B cell (primary cell): Measurements from ENCODE around the gene SLC2A5. TPM values are rescaled to one million over a fixed set of nuclear protein-coding genes. Genes with fewer than 3 reads are reported as not detected.

Experiments
- ATAC-seq: fragments of 200-7000 bp; cut with Tn5 transposase; one replicate; pipeline ENCODE4 v1.10.0; 2021; ENCODE audit warnings: low read depth, mild to moderate bottlenecking, moderate number of reproducible peaks, moderate library complexity
- CTCF ChIA-PET: fragments of 350-600 bp; sonication (Branson Sonifier 250); formaldehyde crosslinking; loops from one replicate; lab custom pipeline; 2021; ENCODE audit warnings: antibody characterized with exemption, inconsistent platforms; lab: Charles Lee
- POLR2A ChIA-PET: fragments of 350-600 bp; sonication (Branson Sonifier 250); formaldehyde crosslinking; loops from one replicate; lab custom pipeline; 2021; ENCODE audit warnings: antibody characterized with exemption; lab: Charles Lee
- DNase-seq: peaks from one replicate; pipeline ENCODE4 v3.0.0; 2013
- H2AFZ ChIP-seq: 2 replicates; pipeline ENCODE4 v1.6.1; 2012; ENCODE audit warnings: mild to moderate bottlenecking, low read depth, low read length; ENCODE audit not compliant: insufficient read depth, poor library complexity, severe bottlenecking
- H3K27ac ChIP-seq, 2 donors: 1 replicate in 1 of 2; 2 replicates in 1 of 2; pipeline ENCODE4 v1.5.1; 2012 to 2013; ENCODE audit warnings: low read length in 2 of 2, mild to moderate bottlenecking in 2 of 2, moderate library complexity in 1 of 2
- H3K27me3 ChIP-seq, 4 experiments: fragments of 200-600 bp in 1 of 4; sonication (generic) in 1 of 4; replicated peaks in 1 of 4; 1 replicate in 2 of 4; 2 replicates in 2 of 4; pipeline versions ENCODE4 v1.6.1 to v1.7.0; 2013 to 2016; ENCODE audit warnings: low read length in 3 of 4, mild to moderate bottlenecking in 2 of 4, mixed read lengths in 1 of 4, moderate library complexity in 1 of 4; ENCODE audit not compliant: insufficient read depth in 4 of 4, control insufficient read depth in 3 of 4; ENCODE audit errors: control extremely low read depth in 1 of 4
- H3K36me3 ChIP-seq, 2 experiments: replicated peaks in 1 of 2; 1 replicate in 1 of 2; 2 replicates in 1 of 2; pipeline versions ENCODE4 v1.6.1 to v1.7.1; 2013; ENCODE audit warnings: low read length in 1 of 2; ENCODE audit not compliant: insufficient read depth in 2 of 2, control insufficient read depth in 1 of 2; ENCODE audit errors: control extremely low read depth in 1 of 2, extremely low read depth in 1 of 2
- H3K4me1 ChIP-seq, 2 donors: fragments of 200-600 bp in 1 of 2; sonication (generic) in 1 of 2; 1 replicate in 1 of 2; 2 replicates in 1 of 2; pipeline versions ENCODE4 v1.5.1 to v1.6.1; 2013 to 2017; ENCODE audit warnings: low read length in 2 of 2; ENCODE audit not compliant: control insufficient read depth in 2 of 2, insufficient read depth in 2 of 2
- H3K4me2 ChIP-seq: replicated peaks from 2 replicates; pipeline ENCODE3; 2012; ENCODE audit warnings: mild to moderate bottlenecking, low read depth, low read length; ENCODE audit not compliant: poor library complexity, severe bottlenecking
- H3K4me3 ChIP-seq, 5 experiments: fragments of 200-600 bp in 1 of 5; sonication (generic) in 1 of 5; 1 replicate in 3 of 5; 2 replicates in 2 of 5; pipeline versions ENCODE4 v1.5.1 to v1.7.0; 2011 to 2016; ENCODE audit warnings: low read length in 4 of 5, mild to moderate bottlenecking in 4 of 5, low read depth in 2 of 5, control low read depth in 1 of 5, moderate library complexity in 1 of 5; ENCODE audit not compliant: insufficient read depth in 1 of 5; ENCODE audit errors: control extremely low read depth in 1 of 5, extremely low read depth in 1 of 5
- H3K79me2 ChIP-seq: fragments of 200-600 bp; sonication (generic); one replicate; pipeline ENCODE4 v1.6.0; 2016; ENCODE audit warnings: low read length; ENCODE audit not compliant: control insufficient read depth, insufficient read depth
- H3K9ac ChIP-seq: fragments of 200-600 bp; sonication (generic); 2 replicates; pipeline ENCODE4 v1.6.1; 2017; ENCODE audit warnings: mild to moderate bottlenecking, low read length, moderate library complexity
- H3K9me3 ChIP-seq, 3 donors: one replicate each; pipeline versions ENCODE4 v1.6.1 to v1.7.1; 2013; ENCODE audit warnings: low read length in 2 of 3; ENCODE audit not compliant: control insufficient read depth in 2 of 3, insufficient read depth in 1 of 3; ENCODE audit errors: control extremely low read depth in 1 of 3
- H4K20me1 ChIP-seq: 2 replicates; pipeline ENCODE4 v1.6.0; 2012; ENCODE audit warnings: mild to moderate bottlenecking, low read length; ENCODE audit not compliant: insufficient read depth, control insufficient read depth, poor library complexity, severe bottlenecking
- H3K27ac Mint-ChIP-seq: one replicate; pipeline ENCODE4 v1.8.0; 2021; ENCODE audit warnings: mixed read lengths
- H3K27me3 Mint-ChIP-seq: one replicate; pipeline ENCODE4 v1.8.0; 2021; ENCODE audit warnings: mixed read lengths
- H3K4me1 Mint-ChIP-seq: one replicate; pipeline ENCODE4 v1.8.0; 2021; ENCODE audit warnings: mixed read lengths
- H3K4me3 Mint-ChIP-seq: one replicate; pipeline ENCODE4 v1.8.0; 2021; ENCODE audit warnings: mixed read lengths
- H3K9me3 Mint-ChIP-seq: one replicate; pipeline ENCODE4 v1.8.0; 2022; ENCODE audit warnings: mixed read lengths; ENCODE audit not compliant: insufficient read depth
- EZH2 ChIP-seq: IDR thresholded peaks from 2 replicates; pipeline ENCODE4 v1.6.1; 2012; ENCODE audit warnings: borderline replicate concordance, low read depth, mild to moderate bottlenecking, moderate library complexity, low read length; ENCODE audit not compliant: insufficient read depth, poor library complexity, severe bottlenecking
- WGBS: methylation state at CpG from one replicate; pipeline ENCODE4 v1.1.5; 2013; ENCODE audit warnings: missing lambda C conversion rate; ENCODE audit not compliant: insufficient coverage; 5-methylcytosine and 5-hydroxymethylcytosine counted together
- intact Hi-C: fragments of 100-400 bp; cut with micrococcal nuclease; formaldehyde crosslinking; loops from one replicate; pipeline ENCODE4 v1.10.0; 2022
- polyA plus RNA-seq: library from polyadenylated mRNA; depleted of rRNA; stranded (reverse); fragments of >200 nt; gene quantifications from 2 replicates; pipeline ENCODE4 v1.2.3, GENCODE V29; 2012
- total RNA-seq, 2 donors: library from RNA; stranded (reverse); fragments of 120-200 nt in 1 of 2; gene quantifications; 1 replicate in 1 of 2; 2 replicates in 1 of 2; pipeline versions ENCODE4 v1.2.3 to v1.2.4, GENCODE V29; 2013 to 2022
- TF ChIP-seq, protein P1 (sequence below): fragments of 200-600 bp; IDR thresholded peaks from one replicate; pipeline ENCODE4 v1.8.0; 2022; ENCODE audit warnings: antibody characterized with exemption, mild to moderate bottlenecking

SLC2A5 gene
- total and polyA plus RNA-seq, 2 donors (not counting 1 experiment from before 2014, with no cell fraction given) = 16.7 to 29.5 TPM

DNA sequence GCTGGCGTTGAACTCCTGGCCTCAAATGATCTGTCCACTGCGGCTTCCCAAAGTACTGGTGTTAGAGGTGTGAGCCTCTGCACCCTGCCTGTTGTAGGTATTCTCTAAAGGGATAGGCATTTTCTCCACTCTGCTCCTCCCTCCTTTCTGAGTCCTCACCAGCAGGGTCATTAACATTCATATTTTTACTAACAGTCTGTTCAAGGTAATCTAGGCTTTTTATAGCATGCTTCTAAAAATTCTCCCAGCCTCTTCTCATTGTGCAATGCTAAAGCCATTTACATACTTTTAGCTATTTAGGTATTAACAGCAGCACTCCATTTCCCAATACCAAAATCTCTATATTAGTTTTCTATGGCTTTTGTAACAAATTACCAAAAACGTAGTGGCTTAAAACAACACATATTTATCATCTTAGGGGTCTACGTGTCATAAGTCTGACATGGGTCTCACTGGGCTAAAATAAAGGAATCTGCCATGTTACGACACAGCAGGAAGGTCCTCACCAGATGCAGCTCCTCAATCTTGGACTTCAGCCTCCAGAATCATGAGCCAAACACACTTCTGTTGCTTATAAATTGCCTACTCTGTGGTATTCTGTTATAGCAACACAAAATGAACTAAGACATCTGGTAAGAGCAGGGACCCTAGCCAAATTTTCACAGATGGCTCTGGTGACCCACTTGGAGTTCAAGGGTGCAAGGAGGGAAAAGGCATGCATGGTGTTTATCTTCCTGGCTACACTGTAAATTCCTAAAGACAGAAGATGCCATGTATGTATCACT lies 40.3 kb downstream of the SLC2A5 start:
- intact Hi-C loops = no loop called here
- H3K4me3 Mint-ChIP-seq = no peak overlapping the region
- peaks cover 0 to 6% of the 10 kb centered on the region in 2 donors for H3K4me1 ChIP-seq
- H3K4me1 Mint-ChIP-seq = peaks cover 10% of the 10 kb centered on the region
- H3K9ac ChIP-seq = no peak overlapping the region
- DNase-seq (no peak), ATAC-seq (no peak)
- H4K20me1 ChIP-seq = no peaks in the 10 kb centered on the region
- 75% methylated on average over 3 of the region's 5 CpGs for WGBS
- ChIA-PET CTCF (no interaction called here), POLR2A (interaction anchor here (0.7 kb wide), 1 partner anchor 214 kb away, joined by 7 read pairs; no protein-coding TSS in a partner anchor)
- H3K9me3 Mint-ChIP-seq = no peaks in the 10 kb centered on the region
- H3K4me2 ChIP-seq = no peak overlapping the region
- no peak overlapping the region for H3K27ac ChIP-seq
- H3K79me2 ChIP-seq = no peaks in the 10 kb centered on the region
- no peak overlapping the region for H3K4me3 ChIP-seq
- no peaks in the 10 kb centered on the region for H3K36me3 ChIP-seq
- H3K27me3 Mint-ChIP-seq = no peaks in the 10 kb centered on the region
- no peaks in the 10 kb centered on the region for H3K27me3 ChIP-seq
- no peak overlapping the region for H3K27ac Mint-ChIP-seq
- peaks cover 0 to 26% (median 12%) of the 10 kb centered on the region in 3 donors for H3K9me3 ChIP-seq
- TF ChIP-seq EZH2 = no peak
- TF ChIP-seq, protein P1, sequence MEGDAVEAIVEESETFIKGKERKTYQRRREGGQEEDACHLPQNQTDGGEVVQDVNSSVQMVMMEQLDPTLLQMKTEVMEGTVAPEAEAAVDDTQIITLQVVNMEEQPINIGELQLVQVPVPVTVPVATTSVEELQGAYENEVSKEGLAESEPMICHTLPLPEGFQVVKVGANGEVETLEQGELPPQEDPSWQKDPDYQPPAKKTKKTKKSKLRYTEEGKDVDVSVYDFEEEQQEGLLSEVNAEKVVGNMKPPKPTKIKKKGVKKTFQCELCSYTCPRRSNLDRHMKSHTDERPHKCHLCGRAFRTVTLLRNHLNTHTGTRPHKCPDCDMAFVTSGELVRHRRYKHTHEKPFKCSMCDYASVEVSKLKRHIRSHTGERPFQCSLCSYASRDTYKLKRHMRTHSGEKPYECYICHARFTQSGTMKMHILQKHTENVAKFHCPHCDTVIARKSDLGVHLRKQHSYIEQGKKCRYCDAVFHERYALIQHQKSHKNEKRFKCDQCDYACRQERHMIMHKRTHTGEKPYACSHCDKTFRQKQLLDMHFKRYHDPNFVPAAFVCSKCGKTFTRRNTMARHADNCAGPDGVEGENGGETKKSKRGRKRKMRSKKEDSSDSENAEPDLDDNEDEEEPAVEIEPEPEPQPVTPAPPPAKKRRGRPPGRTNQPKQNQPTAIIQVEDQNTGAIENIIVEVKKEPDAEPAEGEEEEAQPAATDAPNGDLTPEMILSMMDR = no peak
- no peak overlapping the region for H2AFZ ChIP-seq

DNA sequence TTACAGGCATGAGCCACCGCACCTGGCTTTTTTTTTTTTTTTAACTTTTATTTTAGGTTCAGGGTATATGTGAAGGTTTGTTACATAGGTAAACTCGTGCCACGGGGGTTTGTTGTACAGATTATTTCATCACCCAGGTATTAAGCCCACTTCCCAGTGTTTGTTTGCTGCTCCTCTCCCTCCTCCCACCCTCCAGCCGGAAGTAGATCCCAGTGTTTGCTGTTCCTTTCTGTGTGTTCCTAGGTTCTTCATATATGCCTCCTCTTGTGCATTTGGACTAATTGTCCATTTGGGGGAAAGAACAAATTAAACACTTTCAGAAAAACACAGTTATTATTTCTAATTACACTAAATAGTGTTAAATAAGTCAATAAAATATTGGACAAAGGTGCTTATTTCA lies 42.1 kb downstream of the SLC2A5 start:
- POLR2A ChIA-PET = no interaction called here
- intact Hi-C loops = no loop called here
- CTCF ChIA-PET = no interaction called here

More for the DNA sequence above, 42.1 kb downstream of the SLC2A5 start:
- 80% methylated on average over 1 of the region's 4 CpGs for WGBS
- DNase-seq (no peak), ATAC-seq (no peak)
- no peak overlapping the region for H3K27ac ChIP-seq
- H3K4me3 ChIP-seq = no peak overlapping the region
- H3K4me1 Mint-ChIP-seq = no peaks in the 10 kb centered on the region
- no peak overlapping the region for H3K4me3 Mint-ChIP-seq
- H3K9me3 Mint-ChIP-seq = no peaks in the 10 kb centered on the region
- H3K36me3 ChIP-seq = no peaks in the 10 kb centered on the region
- H3K9ac ChIP-seq = no peak overlapping the region
- no peak overlapping the region for H2AFZ ChIP-seq
- no peaks in the 10 kb centered on the region for H3K4me1 ChIP-seq
- H3K27ac Mint-ChIP-seq = no peak overlapping the region
- H3K79me2 ChIP-seq = no peaks in the 10 kb centered on the region
- no peak for TF ChIP-seq EZH2
- TF ChIP-seq, protein P1 = no peak
- H3K27me3 ChIP-seq = no peaks in the 10 kb centered on the region
- no peaks in the 10 kb centered on the region for H4K20me1 ChIP-seq
- H3K4me2 ChIP-seq = no peak overlapping the region
- no peaks in the 10 kb centered on the region for H3K27me3 Mint-ChIP-seq
- H3K9me3 ChIP-seq = peaks cover 0 to 24% (median 12%) of the 10 kb centered on the region in 3 donors
